ENCODE results near the gene HEXB. TPM values are rescaled to one million over a fixed set of nuclear protein-coding genes. Genes with fewer than 3 reads are reported as not detected.
A peak's percentile ranks its signal among the peaks of the same experiment; 100 is the strongest.

Gene HEXB
- total RNA-seq, 1 experiment from 2014 or later, result 248 TPM

DNA sequence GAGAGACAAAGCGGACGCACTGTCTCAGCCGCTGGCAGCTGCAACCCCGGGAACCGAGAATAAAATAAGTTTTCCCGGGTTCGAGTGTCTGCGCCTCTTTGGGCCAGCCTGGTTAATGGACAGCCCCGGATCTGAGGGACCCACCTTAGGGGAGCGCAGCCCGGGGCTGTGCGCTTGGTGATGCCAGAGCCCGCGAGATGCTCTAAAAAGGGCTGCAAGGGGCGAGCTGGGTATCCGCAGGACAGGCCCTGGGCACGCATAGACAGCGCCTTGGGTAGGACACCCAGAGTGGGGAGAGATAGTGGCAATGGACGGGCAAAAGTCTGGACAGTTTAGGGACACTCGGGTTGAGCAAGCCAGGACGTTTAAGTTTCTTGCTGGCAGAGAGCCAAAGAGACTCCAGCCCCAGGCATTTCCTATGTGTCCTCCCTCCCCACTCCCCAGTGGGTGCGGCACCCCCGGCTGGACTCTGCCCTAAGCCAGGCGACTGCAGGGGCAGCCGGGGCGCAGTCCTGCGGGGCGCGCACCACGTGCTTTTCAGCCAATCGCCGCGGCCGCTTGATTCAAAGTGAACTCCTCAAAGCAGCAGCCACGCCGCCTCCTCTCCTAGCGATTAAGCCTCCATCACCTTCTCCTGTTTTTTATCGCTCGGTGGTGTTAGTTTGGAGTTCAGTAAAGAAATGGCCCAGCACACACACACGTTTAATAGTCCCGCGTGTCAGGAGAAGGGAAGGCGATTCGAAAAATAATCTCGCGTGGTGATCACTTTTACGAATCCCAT, 43.9 kb upstream of the HEXB start:
- no peaks in the 10 kb centered on the region for H3K27me3 ChIP-seq (ENCODE audit: control insufficient read depth, insufficient read depth, low read length)
- peak overlapping the region; percentile 79 to 88 for H3K4me3 ChIP-seq (ENCODE audit: low read depth in 2 of 2, low read length in 2 of 2)
- intact Hi-C loops (cut with micrococcal nuclease; ENCODE audit: unreplicated experiment), result loop anchor here (2.0 to 10.0 kb wide), 4 partner anchors 246 to 1046 kb away; no protein-coding TSS in a partner anchor
- H3K9me3 ChIP-seq (ENCODE audit: control insufficient read depth, insufficient read depth, low read depth, low read length), result no peaks in the 10 kb centered on the region
- in situ Hi-C loops (cut with HindIII; ENCODE audit: low pct_unique_long_range_greater_than_20kb, low sequenced_read_pairs), result no loop called here
- peak; percentile 61 for DNase-seq (ENCODE audit: low read depth, low spot score)
- ATAC-seq, result peak; percentile 73
- ChIA-PET POLR2A (interaction anchor here (0.6 kb wide), 1 partner anchor 1024 kb away, joined by 3 read pairs; no protein-coding TSS in a partner anchor), CTCF (interaction anchor here (0.5 to 1.1 kb wide), 5 partner anchors 429 to 1830 kb away, joined by 3 read pairs; no protein-coding TSS in a partner anchor)
- no TSS peak for BruUV-seq (replicated peaks)
- peaks cover 26% of the 10 kb centered on the region for H3K4me1 ChIP-seq (ENCODE audit: control insufficient read depth, insufficient read depth, low read length)
- TF ChIP-seq, protein P1, sequence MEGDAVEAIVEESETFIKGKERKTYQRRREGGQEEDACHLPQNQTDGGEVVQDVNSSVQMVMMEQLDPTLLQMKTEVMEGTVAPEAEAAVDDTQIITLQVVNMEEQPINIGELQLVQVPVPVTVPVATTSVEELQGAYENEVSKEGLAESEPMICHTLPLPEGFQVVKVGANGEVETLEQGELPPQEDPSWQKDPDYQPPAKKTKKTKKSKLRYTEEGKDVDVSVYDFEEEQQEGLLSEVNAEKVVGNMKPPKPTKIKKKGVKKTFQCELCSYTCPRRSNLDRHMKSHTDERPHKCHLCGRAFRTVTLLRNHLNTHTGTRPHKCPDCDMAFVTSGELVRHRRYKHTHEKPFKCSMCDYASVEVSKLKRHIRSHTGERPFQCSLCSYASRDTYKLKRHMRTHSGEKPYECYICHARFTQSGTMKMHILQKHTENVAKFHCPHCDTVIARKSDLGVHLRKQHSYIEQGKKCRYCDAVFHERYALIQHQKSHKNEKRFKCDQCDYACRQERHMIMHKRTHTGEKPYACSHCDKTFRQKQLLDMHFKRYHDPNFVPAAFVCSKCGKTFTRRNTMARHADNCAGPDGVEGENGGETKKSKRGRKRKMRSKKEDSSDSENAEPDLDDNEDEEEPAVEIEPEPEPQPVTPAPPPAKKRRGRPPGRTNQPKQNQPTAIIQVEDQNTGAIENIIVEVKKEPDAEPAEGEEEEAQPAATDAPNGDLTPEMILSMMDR (IDR thresholded peaks at IDR 0.05), result no peak
- TF ChIP-seq TCF7L2 (IDR thresholded peaks at IDR 0.05; ENCODE audit: low read depth, low read length), result 0 out of 2 replicates have a peak, but pooled peaks have one; percentile 55
- 0 out of 2 replicates have a peak, but pooled peaks have one; percentile 11 for TF ChIP-seq POLR2AphosphoS5 (IDR thresholded peaks at IDR 0.05; ENCODE audit: low read depth, low read length)
- TF ChIP-seq SIN3A (IDR thresholded peaks at IDR 0.05; ENCODE audit: borderline replicate concordance, insufficient read depth, low read depth, low read length), result peak; percentile 67
- peak overlapping the region; percentile 78 for H3K27ac ChIP-seq (ENCODE audit: low read length)
- H3K36me3 ChIP-seq (ENCODE audit: control insufficient read depth, insufficient read depth, low read length), result peaks cover 4% of the 10 kb centered on the region; the same call in 1 of the 2 replicates

DNA sequence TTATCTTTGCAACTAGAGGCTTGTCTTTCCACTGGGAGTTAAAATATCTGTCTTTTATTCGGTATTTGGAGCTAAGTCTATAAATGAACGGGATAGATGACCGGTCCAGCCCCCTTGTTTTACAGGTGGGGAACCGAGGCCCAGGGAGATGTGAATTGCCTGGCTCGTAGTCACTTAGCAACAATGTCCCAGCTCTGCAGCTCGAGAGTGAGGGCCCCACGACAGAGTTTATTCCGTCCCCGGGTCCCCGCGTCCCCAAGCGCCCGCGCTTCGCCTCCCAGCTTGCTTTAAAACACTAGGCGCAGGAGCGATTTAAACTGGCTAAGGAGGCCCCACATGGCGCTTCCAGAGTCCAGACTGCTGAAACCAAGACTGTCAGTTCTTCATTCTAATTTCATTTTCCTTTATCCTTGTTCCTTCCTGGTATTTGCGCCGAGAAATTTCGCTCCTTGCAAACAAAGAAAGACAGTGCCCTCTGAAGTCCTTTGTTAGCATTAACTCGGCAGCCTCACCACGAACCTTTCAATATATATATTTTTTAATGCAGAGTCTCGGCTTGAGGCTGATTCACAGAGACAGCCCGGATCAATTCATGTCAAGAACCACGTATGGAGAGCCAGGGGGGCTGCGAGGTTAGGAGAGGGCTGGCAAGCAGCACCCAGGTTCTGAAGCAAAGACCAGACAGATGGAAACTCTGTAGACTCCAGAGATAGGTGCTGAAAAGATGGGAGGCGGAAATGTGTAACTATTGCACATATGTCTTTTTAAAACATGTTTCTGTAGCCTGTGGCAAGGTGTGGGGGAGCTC, 43.1 kb upstream of the HEXB start:
- H3K36me3 ChIP-seq (ENCODE audit: control insufficient read depth, insufficient read depth, low read length), result peaks cover 4% of the 10 kb centered on the region; the same call in 1 of the 2 replicates
- in situ Hi-C loops (cut with HindIII; ENCODE audit: low pct_unique_long_range_greater_than_20kb, low sequenced_read_pairs) (no loop called here), intact Hi-C loops (cut with micrococcal nuclease; ENCODE audit: unreplicated experiment) (loop anchor here (2.0 to 10.0 kb wide), 4 partner anchors 247 to 1047 kb away; no protein-coding TSS in a partner anchor)
- H3K27me3 ChIP-seq (ENCODE audit: control insufficient read depth, insufficient read depth, low read length), result no peaks in the 10 kb centered on the region
- BruUV-seq (replicated peaks), result no TSS peak
- H3K9me3 ChIP-seq (ENCODE audit: control insufficient read depth, insufficient read depth, low read depth, low read length), result no peaks in the 10 kb centered on the region
- peak overlapping the region; percentile 78 for H3K27ac ChIP-seq (ENCODE audit: low read length)
- peak overlapping the region; percentile 79 to 88 for H3K4me3 ChIP-seq (ENCODE audit: low read depth in 2 of 2, low read length in 2 of 2)
- POLR2A ChIA-PET, result no interaction called here
- TF ChIP-seq, protein P2, sequence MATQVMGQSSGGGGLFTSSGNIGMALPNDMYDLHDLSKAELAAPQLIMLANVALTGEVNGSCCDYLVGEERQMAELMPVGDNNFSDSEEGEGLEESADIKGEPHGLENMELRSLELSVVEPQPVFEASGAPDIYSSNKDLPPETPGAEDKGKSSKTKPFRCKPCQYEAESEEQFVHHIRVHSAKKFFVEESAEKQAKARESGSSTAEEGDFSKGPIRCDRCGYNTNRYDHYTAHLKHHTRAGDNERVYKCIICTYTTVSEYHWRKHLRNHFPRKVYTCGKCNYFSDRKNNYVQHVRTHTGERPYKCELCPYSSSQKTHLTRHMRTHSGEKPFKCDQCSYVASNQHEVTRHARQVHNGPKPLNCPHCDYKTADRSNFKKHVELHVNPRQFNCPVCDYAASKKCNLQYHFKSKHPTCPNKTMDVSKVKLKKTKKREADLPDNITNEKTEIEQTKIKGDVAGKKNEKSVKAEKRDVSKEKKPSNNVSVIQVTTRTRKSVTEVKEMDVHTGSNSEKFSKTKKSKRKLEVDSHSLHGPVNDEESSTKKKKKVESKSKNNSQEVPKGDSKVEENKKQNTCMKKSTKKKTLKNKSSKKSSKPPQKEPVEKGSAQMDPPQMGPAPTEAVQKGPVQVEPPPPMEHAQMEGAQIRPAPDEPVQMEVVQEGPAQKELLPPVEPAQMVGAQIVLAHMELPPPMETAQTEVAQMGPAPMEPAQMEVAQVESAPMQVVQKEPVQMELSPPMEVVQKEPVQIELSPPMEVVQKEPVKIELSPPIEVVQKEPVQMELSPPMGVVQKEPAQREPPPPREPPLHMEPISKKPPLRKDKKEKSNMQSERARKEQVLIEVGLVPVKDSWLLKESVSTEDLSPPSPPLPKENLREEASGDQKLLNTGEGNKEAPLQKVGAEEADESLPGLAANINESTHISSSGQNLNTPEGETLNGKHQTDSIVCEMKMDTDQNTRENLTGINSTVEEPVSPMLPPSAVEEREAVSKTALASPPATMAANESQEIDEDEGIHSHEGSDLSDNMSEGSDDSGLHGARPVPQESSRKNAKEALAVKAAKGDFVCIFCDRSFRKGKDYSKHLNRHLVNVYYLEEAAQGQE (IDR thresholded peaks at IDR 0.05; ENCODE audit: insufficient read depth in 1 of 2, low read depth in 2 of 2, low read length in 1 of 2), result no peak
- TF ChIP-seq, protein P1 (IDR thresholded peaks at IDR 0.05), result peak; percentile 84
- no peak for TF ChIP-seq SIN3A (IDR thresholded peaks at IDR 0.05; ENCODE audit: borderline replicate concordance, insufficient read depth, low read depth, low read length)
- H3K4me1 ChIP-seq (ENCODE audit: control insufficient read depth, insufficient read depth, low read length), result peaks cover 19% of the 10 kb centered on the region
- CTCF ChIA-PET, result interaction anchor here (0.5 to 1.1 kb wide), 5 partner anchors 66 to 1829 kb away, joined by 3 to 11 read pairs (median 3); no protein-coding TSS in a partner anchor
- ATAC-seq (peak; percentile 31), DNase-seq (ENCODE audit: low read depth, low spot score) (peak; percentile 81)

Measured in Panc1 (cell line).